ENCODE measurements around the gene RAET1G.
A peak's percentile ranks its signal among the peaks of the same experiment; 100 is the strongest.
"Not testable (repeated sequence)": the region's sequence is repeated elsewhere in the genome, so short reads cannot be mapped to it uniquely, and the experiment has no call there.

The RAET1G gene

DNA sequence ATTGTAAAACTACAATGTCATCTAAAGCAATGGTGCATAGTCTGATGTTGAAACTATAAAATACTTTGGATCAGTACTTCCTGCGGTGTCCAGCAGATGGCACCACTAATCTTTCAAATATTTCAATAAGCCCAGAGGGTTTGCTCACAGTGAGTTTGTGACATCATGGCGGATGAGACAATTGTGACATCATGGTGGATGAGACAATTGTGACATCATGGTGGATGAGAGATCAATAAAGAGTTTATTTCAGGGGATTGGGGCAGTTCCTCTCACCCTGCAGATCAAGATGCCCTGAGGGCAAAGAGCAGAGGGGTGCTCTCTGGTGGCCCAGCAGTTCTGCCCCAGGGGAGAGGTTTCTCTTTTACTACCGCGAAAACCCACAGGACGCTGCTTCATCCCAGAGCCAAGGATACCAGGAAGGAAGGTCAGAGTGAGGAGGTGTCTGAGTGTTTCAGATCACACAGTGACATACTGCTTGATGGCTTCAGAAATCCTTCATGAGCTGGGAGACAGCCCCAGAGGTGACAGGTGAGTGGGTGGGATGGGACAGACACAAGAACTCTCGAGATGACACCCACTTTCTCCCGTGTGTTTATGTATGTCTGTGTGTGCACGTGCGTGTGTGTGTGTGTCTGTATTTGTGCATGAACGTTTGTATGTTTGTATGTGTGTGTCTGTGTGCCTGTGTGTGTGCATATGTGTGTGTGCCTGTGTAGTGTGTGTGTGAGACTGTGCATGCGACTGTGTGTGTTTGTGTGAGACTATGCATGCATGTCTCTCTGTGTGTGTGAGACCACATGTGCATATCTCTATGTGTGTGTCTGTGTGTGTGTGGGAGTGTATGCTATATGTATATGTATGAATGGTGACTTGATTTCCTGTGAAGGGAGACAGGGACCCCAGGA, 11.6 kb upstream of the RAET1G start:
- peak; percentile 40 for DNase-seq (ENCODE audit: low read depth, low spot score)

DNA sequence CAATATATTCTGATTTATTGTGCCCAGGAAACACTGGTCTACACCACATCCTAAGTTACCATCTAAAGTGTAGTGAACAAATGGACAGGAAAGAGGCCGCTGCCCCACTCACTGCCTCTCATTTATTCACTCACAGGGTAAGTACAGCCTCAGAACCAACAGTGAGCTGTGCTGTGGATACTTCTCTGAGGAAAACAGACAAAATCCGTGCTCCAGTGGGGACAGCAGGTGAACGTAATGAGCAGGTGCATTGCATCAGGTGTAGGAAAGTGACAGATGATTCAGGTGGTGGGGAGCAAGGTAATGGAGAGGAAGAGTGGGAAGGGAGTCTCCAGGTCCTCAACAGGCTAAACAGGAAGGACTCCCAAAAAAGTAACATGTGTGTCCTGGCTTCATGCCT, 10.5 kb upstream of the RAET1G start:
- DNase-seq (ENCODE audit: low read depth, low spot score): no peak

DNA sequence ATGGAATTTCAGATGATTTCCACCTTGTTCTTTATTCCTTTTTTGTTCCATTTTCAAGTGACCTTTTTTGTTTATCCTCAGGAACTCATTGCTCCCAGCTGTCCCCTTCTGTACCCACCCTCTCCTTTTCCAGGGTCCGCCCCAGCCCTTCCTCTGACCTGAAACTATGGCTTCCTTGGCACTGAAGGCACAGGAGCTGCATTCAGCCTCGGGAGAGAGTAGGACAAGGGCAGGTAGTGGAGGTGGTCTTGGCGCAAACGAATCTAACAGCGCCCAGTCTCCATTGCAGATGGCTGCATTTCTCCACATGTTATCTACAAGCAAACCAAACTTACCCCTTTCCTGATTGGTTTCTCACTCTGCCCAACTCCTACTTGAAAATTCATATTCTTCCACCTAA, 10.1 kb upstream of the RAET1G start:
- no peak for DNase-seq (ENCODE audit: low read depth, low spot score)

DNA sequence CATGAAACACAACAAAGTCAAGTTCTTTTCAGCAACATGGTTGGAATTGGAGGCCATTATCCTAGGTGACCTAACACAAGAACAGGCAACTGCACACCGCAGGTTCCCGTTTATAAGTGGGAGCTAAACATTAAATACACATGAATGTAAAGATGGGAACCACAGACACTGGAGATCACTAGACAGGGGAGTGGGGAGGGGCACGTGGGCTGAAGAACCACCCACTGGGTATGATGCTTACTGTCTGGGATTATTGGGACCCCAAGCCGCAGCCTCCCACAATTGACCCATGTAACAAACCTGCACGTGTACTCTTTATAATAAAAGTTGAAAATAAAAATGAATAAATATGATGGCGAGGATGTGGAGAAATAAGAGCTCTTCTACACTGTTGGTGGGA, 8.6 kb upstream of the RAET1G start:
- DNase-seq (ENCODE audit: low read depth, low spot score): no peak

DNA sequence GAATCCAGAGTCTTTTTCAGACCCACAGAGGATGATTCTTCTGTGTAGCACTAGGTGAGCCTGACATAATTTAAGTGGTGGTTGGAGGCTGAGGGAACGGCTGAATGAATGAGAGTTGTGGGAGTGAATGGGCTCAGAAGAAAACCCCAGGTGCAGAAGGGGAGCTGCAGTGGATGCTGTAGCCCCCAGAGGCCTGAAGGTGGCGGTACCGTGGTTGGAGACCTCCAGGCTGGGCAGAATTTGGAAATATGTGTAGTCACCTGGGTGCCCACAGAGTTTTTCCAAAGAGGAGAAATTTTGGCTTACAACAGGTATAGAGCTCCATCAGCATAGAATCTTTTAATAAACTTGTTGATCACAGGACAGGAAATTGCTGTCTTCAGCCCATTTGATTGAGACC, 6.5 kb upstream of the RAET1G start:
- no peak for DNase-seq (ENCODE audit: low read depth, low spot score)

DNA sequence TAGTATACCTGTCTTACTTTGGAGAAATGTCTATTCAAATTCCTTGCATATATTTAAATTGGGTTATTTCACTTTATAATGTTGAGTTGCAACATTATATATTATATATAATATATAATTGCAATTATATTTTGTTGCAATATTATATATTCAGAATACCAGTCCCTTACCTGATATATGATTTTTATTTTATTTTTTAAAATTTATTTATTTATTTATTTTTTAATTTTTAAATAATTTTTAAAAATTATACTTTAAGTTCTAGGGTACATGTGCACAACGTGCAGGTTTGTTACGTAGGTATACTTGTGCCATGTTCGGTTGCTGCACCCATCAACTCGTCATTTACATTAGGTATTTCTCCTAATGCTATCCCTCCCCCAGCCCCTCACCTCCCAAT, 4.1 kb upstream of the RAET1G start:
- DNase-seq (ENCODE audit: low read depth, low spot score): not testable (repeated sequence)

DNA sequence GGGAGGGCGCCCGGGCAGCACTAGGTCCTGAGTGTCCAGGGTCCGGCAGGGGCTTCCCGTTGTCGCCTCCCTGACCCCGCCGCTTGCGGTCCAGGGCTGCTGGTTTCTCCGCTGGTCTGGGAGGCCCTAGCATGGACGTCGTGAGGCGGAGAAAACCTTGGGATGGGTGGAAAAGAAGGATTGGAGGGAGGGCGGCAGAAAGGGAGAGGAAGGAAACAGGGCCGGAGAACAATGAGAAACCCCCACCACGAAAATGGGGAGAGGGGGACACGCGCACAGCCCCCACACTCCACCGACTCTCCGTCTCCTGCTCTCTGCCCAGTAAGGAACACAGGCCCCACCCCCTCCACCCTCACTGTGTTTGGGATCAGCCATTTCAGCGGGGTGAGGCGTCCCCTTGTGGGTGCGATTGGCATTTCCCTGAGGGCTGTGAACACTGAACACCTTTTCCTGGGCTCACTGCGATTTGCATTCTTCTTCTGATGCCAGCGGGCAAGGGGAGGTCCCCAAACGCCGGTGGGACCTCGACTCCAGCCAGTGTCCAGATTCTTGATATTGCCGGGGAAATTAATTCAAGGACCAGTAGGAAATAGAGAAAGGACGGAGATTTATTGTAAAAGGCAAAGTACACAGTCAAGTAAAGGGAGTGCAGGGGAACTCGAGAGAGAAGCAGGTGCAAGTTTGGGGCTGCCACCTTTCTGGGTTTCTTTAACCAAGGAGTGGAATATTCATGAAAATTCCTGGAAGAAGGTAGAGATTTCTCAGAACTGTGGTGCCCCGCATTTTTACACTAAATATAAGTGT, 3.3 kb upstream of the RAET1G start:
- peak; percentile 89 for DNase-seq (ENCODE audit: low read depth, low spot score)

DNA sequence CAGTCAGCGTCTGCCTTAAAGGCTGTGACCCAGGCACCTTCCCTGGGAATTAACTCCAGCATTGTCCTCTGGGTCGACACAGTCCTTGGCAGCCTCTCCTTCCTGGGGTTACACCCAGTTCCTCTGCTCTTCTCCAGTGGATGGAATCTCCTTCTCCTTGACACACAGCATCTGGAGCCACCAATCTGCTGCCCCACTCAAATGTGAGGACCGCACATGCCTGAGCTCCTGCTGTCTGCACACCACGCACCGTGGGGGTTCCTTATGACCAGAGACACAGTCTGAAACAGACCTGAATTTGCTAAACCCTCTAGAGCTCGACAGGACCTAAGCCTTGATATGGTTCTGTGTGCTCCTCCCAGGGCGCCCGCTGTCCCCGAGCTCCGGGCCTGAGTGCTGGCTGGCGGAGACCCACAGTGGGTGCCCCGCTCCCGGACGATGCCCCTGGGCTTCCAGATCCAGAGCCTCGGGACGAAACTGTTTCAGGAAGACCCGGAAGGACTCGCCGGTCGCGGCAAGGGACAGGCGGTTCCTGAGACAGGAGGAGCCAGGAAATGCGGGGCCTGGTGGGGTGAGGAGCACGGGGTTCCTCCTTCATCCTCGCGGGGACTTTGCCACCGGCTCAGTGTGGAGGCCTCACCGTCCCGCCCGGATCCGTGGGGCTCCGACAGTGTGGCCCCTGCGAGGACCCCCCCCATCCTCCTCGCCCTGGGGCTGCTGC, 2.5 kb upstream of the RAET1G start:
- DNase-seq (ENCODE audit: low read depth, low spot score): no peak

DNA sequence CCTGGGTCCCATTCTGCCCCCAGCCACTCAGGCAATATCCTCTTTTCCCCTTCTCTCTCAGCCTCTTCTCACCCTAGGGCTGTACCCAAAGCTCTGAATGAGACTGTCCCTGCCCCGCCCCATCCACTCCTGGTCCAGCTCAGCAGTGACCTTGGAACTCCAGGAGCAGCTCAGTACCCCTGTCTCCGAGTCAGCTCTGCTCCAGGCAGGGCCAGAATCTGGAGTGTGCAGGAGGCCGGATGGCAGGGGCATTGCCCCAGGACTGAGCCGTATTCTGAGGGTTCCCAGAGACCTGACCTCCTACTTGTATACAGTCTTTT, 2.0 kb upstream of the RAET1G start:
- no peak for DNase-seq (ENCODE audit: low read depth, low spot score)

DNA sequence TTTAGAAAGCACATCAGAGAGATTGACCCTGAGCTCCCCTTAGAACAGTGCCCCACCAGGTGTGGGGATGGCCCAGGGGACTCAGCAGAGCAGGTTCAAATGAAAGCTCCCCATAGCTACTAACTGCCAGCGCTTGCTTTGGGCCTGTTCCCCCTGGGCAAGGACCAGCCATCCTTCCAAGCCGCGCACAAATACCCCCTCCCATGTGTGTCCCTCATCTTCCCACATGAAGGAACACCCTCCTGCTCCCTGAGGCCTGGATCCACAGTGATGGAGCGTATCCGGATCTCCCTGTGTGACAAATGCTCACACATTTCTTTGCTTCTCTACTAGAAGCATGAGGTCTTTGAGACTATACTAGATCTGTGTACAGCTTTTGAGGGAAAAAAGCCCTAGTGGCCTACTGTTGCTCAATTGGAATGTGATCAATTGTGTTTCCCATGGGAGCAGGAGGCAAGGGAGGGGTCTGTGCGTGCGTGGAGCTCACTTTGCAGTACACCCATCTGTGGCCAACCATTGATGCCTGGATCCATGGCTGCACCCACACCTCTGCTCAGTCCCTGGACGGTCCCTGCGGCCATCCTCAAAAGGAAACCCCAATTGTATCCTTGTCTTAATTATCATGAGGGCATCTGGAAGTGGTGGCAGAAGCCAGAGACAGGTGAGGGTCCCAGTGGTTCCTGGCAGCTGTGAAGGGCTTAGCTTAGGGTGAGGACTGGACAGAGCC, 1.4 kb upstream of the RAET1G start:
- no peak for DNase-seq (ENCODE audit: low read depth, low spot score)

DNA sequence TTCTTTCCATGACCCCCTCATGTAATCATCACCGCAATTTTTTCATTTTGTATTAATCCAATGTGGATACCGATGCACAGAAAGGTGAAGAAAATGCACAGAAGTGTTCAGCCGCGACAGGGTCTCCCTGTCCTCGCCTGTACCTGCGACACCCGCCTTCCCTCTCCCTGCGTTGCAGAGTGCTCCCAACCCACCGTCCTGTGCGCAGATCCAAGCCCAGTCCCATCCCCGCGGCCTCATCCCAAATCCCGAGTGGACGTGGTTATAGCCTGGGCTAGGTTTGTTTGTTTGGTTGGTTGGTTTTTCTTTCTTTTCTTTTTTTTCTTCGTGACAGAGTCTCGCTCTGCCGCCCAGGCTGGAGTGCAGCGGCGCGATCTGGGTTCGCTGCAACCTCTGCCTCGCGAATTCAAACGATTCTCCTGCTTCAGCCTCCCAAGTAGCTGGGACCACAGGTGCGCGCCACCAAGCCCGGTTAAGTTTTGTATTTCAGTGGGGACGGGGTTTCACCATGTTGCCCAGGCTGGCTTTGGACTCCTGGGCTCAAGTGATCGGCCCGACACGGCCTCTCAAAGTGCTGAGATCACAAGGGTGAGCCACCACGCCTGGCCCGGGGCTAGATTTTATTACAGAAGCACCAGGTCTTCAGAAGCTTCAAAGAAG, 536 bp upstream of the RAET1G start:
- no peak for DNase-seq (ENCODE audit: low read depth, low spot score)

DNA sequence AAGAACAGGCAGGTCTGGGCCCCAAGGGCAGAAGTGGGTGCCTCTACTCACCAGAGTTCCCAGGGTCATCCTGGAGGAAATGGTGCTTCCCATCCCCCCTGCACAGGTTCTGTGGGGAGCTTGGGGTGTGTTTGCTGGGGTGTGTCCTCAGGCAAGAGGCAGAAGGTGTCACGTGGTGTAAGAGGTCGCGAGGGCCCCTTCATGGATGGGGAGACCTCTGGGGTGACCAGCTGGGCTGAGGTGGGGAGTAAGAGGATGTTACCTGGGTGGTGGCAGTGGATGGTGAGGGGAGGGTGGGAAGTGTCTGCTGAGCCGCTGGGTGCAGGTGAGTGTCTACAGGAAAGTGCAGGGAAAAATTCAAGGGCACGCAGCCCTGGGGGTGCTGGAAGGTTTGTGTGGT, 830 bp downstream of the RAET1G start:
- not testable (repeated sequence) for DNase-seq (ENCODE audit: low read depth, low spot score)

DNA sequence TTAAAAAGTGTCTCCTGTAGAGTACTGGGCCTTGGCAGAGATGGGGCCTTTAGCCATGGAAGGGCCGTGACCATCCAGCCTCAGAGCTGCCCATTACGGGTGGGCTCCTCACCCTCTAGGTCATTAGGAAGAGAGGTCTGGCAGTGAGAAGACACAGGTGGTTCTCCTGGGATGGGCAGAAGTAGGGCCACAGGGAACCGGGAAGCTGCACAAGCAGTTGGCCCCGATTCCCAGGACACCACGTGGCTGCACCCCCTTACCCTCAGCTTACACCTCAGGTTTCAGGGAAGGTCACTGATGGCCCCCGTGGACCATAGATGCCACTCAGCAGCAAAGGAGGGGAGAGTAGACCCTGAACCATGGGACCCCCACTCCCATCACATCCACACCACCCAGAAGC, 1.6 kb downstream of the RAET1G start:
- no peak for DNase-seq (ENCODE audit: low read depth, low spot score)

DNA sequence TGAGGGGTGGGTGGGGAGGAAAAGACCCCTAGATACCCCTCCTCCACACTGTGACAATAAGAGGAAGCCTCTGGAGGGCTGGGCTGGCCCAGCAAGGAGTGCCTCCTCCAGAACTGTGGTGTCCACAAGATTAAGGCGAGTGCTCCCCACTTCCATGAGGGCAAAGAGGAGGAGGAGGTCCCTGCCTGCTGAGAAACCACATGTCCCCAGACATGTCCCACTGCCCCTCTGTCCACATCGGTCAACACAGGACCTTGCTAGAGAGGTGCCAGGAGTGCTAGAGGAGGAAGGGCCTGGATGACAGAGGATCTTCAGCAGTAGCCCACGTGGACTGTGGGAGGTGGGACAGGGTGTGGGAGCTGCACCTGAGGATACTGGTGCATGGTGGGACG, 3.1 kb downstream of the RAET1G start:
- no peak for DNase-seq (ENCODE audit: low read depth, low spot score)

DNA sequence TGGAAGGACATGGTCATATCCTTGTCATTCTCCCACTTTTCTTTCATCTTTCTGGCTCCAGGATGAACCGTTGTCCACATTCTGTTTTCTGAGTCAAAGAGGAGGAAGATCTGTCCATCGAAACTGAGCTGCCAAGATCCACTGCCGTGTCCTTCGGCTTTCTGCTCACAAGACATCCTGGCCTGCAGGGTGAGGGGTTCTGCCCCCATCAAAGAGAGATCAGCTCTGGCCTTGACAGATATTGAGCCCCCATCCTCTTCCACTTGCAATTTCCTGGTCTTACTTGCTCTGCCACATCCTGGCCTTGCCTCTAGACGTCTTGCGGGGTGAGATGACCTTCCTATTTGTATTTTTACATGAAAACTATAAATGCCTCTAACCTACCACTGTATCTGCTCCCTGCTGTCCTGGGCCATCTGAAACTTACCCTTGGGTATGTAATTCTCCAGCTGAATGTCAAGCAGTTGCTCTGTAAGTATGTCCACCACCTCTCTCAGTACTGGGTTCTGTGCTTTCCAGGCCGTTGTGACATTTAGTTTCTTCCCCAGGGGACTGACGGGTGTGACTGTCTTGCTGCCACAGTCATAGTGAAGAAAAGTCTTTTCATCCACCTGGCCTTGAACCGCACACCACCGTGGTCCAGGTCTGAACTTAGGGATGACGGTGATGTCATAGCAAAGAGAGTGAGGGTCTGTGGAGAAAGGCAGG, 3.6 kb downstream of the RAET1G start:
- DNase-seq (ENCODE audit: low read depth, low spot score): not testable (repeated sequence)

DNA sequence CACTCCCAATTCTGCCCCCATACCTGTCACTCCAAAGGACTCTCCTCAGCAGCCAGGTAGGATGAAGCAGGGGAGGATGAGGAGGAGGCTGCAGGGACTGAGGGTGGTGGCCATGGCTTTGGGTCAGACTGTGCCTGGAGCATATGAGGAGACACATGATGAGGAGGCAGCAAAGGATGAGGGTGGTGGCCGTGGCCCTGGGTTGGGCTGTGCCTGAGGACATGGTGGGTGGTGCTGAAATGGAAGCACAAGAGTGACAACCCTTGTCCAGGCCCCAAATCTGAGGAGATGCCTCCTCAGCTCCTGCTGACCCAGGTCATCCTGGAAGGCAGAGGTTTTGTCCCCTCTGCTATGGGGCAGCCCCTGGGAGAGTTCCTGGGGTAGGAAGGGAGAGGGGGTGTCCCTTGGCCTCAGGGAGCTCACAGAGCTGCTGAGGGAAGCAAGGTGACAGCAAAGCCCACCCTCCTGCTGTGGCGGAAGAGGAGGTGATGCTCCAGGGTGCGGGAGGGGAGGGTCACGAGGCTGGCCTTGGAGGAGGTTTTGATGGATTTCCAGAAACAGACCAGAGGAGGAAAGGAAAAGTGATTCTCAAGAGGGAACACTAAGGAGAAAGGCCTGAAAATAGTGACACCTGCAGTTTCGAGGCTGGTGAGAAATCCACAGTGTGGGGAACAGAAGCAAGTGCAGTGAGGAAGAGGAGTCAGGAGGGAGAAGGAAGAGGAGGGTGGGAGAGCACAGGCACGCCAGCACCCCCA, 4.6 kb downstream of the RAET1G start:
- DNase-seq (ENCODE audit: low read depth, low spot score): no peak

DNA sequence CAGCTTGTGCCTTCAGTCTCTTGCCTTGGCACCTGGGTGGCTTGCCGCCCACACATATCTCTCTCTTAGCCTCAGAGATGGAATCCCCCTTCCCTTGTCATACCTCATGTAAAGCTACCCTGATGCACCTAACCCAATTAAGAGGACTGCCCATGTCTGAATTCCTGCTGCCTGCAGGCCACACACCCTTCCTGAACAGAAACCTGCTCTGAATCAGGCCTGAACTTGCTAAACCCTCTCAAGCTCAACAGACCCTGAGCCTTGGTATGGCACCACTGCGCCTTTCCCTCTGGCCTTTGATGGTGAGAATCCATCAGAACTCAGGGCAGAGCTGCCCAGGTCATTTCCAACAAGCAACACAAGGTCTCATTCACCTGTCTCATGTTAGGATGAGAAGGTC, 5.2 kb downstream of the RAET1G start:
- DNase-seq (ENCODE audit: low read depth, low spot score): no peak

DNA sequence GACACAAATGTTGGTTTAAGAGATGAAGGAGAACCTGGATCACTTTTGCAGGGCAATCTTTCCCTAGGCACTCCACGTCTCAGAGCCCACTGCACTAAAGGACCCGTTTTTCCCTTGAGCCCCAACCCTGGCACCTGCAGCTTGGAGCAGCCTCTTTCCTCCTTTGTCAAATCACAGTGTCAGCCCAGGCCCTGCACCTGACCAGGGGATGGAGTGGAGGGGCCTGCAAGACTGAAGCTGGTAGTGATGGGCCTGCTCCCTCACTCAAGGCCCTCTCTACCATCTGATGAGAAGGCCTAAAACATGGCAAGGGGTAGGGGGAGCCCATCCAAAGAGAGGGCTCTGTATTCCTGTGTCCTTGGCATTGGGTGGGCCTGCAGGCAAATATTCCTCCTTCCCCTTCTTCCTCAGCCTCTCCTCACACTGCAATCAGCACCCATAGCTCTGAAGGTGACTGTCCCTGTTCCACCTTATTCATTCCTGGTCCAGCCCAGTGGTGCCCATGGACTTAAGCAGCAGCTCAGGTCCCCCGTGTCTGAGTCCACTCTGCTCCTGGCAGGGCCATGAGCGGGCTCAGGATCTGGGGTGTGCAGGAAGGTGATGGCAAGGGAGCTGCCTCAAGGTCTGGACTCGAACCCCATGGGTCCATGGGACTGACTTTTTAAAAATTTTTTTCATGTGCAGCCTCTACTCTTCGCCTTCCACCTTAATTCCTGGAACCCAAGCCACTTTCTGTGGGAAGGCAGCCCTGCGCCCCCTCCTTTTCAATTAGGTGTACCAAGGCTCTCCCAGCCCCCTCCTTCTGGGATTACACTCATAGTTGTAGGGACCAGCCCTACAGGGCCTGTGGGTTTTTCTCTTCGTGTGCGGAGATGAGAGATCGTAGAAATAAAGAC, 6.7 kb downstream of the RAET1G start:
- DNase-seq (ENCODE audit: low read depth, low spot score): no peak
